ENCODE data around the gene PPP1R27. TPM values are rescaled to one million over a fixed set of nuclear protein-coding genes. Genes with fewer than 3 reads are reported as not detected.

The PPP1R27 gene
- total RNA-seq, 1 donor from 2014 or later = not detected

GRCh38 chr17:81845881-81846742 lies 11.3 kb upstream of the PPP1R27 start:
- Histone ChIP-seq H3K27me3 (no peaks in the 10 kb centered on the region), H3K9me3 (no peaks in the 10 kb centered on the region), H3K36me3 (peaks cover 4 to 71% of the 10 kb centered on the region in 2 donors), H3K27ac (no peak overlapping the region), H3K4me1 (peaks cover 19% of the 10 kb centered on the region), H3K4me3 (no peak overlapping the region)
- DNase-seq (ENCODE audit: extremely low spot score in 2 of 2) = no peak
- TF ChIP-seq CTCF (IDR thresholded peaks at IDR 0.05) (no peak), POLR2A (IDR thresholded peaks at IDR 0.05) (no peak), POLR2AphosphoS5 (IDR thresholded peaks at IDR 0.05; ENCODE audit: insufficient read depth in 1 of 2, low read depth in 1 of 2) (no peak)
- intact Hi-C loops (cut with DNase I) = no loop called here

GRCh38 chr17:81845361-81845760 lies 10.5 kb upstream of the PPP1R27 start:
- no peak overlapping the region for H3K4me3 ChIP-seq
- TF ChIP-seq CTCF (IDR thresholded peaks at IDR 0.05) = no peak
- TF ChIP-seq POLR2AphosphoS5 (IDR thresholded peaks at IDR 0.05; ENCODE audit: insufficient read depth in 1 of 2, low read depth in 1 of 2) = no peak
- TF ChIP-seq POLR2A (IDR thresholded peaks at IDR 0.05) = no peak
- no peaks in the 10 kb centered on the region for H3K27me3 ChIP-seq
- intact Hi-C loops (cut with DNase I) = no loop called here
- H3K27ac ChIP-seq = no peak overlapping the region
- no peak for DNase-seq (ENCODE audit: extremely low spot score in 2 of 2)
- no peaks in the 10 kb centered on the region for H3K9me3 ChIP-seq
- H3K36me3 ChIP-seq = peaks cover 4 to 65% of the 10 kb centered on the region in 2 donors
- H3K4me1 ChIP-seq = peaks cover 23% of the 10 kb centered on the region

GRCh38 chr17:81844887-81845286 lies 10.0 kb upstream of the PPP1R27 start:
- intact Hi-C loops (cut with DNase I) = no loop called here
- H3K36me3 ChIP-seq = peaks cover 4 to 60% of the 10 kb centered on the region in 2 donors

GRCh38 chr17:81844327-81844851 lies 9.5 kb upstream of the PPP1R27 start:
- no peak overlapping the region for H3K27ac ChIP-seq
- no peak for DNase-seq (ENCODE audit: extremely low spot score in 2 of 2)

More at GRCh38 chr17:81844887-81845286, 10.0 kb upstream of the PPP1R27 start:
- Histone ChIP-seq H3K4me3 (no peak overlapping the region), H3K9me3 (no peaks in the 10 kb centered on the region), H3K27me3 (no peaks in the 10 kb centered on the region), H3K4me1 (peaks cover 27% of the 10 kb centered on the region), H3K27ac (no peak overlapping the region)
- DNase-seq (ENCODE audit: extremely low spot score in 2 of 2) = no peak
- TF ChIP-seq CTCF (IDR thresholded peaks at IDR 0.05) (no peak), POLR2AphosphoS5 (IDR thresholded peaks at IDR 0.05; ENCODE audit: insufficient read depth in 1 of 2, low read depth in 1 of 2) (no peak), POLR2A (IDR thresholded peaks at IDR 0.05) (no peak)

More at GRCh38 chr17:81844327-81844851, 9.5 kb upstream of the PPP1R27 start:
- peaks cover 32% of the 10 kb centered on the region for H3K4me1 ChIP-seq
- H3K36me3 ChIP-seq = peaks cover 4 to 57% of the 10 kb centered on the region in 2 donors
- H3K4me3 ChIP-seq = no peak overlapping the region
- no peaks in the 10 kb centered on the region for H3K27me3 ChIP-seq
- H3K9me3 ChIP-seq = no peaks in the 10 kb centered on the region
- intact Hi-C loops (cut with DNase I) = no loop called here
- no peak for TF ChIP-seq POLR2AphosphoS5 (IDR thresholded peaks at IDR 0.05; ENCODE audit: insufficient read depth in 1 of 2, low read depth in 1 of 2)
- TF ChIP-seq CTCF (IDR thresholded peaks at IDR 0.05) = no peak

Data from vagina (tissue), 2 donors.